HG02885 (cell line): ENCODE results near the gene PSMG3.

Experiments used
- ATAC-seq: cut with Tn5 transposase; IDR thresholded peaks from one replicate; pipeline ENCODE4 v1.9.1; 2021; ENCODE audit warnings: mild to moderate bottlenecking; ENCODE audit not compliant: unreplicated experiment, poor library complexity

The PSMG3 gene, protein sequence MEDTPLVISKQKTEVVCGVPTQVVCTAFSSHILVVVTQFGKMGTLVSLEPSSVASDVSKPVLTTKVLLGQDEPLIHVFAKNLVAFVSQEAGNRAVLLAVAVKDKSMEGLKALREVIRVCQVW

DNA sequence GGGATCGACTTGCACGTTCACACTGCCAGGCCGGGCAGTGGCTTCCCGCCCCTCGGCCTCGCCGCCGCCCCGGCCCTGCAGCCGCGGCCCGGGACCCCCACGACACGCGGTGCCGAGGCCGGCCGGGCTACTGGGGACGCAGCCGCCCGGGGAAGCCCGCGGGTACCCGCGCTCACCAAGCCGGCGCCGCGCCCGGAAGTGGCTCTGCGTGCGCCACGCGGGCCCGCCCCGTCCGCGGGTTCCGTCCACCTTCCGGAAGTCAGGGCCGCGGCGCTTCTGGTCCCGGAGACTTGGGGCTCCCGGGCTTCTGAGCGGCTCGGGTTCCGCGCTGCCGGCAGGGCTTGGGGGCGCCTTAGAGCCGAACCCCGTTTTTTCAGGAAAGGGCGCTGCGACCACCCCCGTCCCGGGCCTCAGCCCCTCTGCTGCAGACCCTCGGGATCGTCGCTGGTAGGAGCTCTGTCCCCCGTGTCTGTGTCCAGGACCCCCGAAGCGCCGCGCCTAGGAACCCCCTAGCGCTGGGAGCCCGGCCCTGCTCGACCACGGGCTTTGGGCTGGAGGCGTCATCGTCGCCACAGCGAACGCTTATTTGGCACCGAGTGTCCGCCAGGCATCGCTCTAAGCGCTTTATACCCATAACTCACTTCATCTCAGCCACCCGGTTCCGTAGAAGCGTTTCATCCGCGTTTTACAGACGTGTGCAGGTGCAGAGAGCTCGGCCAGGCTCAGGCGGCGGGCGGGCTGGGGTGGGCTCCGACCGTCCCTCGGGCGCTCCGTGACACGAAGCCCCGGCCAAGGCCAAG, at the start of gene PSMG3:
Gene PSMG3 (minus strand): TSS at position 200 of the 800 bp plus-strand sequence. CDS start 693 bp downstream, outside the sequence.
- peak; percentile 92 for ATAC-seq

DNA sequence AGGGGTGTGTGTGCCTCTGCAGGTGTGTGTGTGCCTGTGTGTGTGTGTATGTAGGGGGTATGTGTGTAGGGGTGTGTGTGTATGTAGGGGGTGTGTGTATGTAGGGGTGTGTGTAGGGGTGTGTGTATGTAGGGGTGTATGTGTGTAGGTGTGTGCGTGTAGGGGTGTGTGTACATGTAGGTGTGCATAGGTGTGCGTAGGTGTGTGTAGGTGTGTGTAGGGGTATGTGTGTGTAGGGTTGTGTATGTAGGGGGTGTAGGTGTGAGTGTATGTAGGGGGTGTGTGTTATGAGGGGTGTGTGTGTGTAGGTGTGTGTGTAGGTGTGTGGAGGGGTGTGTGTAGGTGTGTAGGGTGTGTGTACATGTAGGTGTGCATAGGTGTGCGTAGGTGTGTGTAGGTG, 48.6 kb upstream of the PSMG3 start:
- ATAC-seq, result no peak

DNA sequence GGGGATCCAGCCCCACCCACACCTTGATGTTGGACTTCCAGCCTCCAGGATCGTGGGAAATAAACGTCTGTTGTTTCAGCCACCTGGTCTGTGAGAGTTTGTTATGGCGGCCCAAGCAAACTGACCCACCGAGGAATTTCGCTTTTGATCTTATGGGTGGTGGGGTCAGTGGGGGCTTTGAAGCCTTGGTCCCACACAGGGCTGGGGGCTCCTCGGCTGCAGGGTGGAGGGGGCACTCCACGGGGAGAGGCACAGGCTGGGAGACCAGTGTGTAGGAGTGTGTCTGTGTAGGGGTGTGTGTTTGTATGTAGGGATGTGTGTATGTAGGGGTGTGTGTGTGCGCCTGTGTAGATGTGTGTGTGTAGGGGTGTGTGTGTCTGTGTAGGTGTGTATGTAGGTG, 48.1 kb upstream of the PSMG3 start:
- no peak for ATAC-seq

DNA sequence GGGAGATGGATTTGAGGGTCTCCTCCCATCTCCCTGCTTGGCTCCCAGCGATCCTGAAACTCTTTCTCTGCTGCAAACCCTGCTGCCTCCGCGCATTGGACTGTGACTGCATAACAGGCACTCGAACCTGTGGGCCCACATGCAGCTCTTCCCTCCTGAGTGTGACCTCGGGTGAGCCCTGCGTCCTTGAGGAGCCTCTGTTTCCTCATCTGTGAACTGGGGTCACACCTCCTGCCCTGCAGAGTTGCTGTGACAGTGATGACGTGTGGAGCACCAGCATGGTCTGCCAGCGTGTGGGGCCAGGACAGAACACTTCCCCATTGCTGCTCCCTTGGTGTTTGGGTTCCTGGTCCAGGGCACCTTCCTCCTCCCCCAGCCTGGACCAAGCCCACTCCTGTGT, 46.9 kb upstream of the PSMG3 start:
- no peak for ATAC-seq

DNA sequence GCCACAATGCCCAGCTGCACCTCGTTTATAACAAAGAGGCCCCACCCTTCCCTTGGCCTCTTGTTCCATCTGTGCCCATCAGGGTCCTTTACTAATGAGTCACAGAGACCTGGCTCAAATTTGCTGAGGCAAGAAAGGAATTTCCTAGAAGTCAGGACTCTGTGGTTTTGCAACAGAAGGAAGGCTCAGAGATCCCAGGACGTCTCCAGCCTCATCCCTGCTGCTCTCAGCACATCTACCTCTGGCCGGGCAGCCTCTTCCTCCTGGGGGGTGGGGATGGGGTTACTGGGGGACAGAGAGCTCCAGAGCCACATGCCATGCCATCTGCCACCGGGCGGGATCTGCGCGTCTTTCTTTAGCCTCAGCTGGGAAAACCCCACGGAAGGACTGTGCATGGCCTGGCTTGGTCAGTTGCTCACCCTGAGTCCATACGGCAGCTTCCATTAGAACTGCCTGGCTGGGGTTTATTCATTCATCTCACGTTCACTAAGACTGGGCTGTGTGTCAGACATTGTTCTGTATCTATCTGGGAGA, 41.9 kb upstream of the PSMG3 start:
- ATAC-seq, result no peak

DNA sequence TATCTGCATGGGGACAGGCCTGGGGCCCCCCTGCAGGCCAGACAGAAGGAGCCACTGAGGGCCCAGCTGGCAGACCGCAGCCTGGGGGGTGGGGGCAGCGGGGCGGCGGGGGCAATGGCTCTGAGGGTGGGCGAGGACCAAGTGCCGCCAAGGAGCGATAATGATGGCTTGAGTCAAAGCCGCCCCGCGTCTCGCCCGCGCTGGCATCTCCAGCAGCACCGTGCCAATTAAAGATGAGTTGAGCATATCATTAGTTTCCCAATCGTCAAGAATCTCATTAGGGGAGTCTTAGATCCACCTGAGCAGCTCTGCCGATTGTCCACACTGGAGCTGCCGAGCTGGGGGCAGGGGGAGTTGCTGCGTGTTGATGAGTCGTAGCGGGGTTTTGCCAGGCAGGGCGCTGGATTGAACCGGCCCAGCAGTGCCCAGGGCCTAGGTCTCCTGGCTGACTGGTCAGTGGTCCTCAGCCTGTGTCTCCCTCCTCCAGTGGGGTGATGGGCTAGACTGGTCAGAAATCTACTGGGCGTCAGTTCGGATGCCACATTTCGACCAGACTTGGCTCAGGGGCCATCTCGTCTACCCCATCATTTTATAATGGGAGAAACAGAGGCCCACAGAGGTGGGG, 41.0 kb upstream of the PSMG3 start:
- no peak for ATAC-seq

DNA sequence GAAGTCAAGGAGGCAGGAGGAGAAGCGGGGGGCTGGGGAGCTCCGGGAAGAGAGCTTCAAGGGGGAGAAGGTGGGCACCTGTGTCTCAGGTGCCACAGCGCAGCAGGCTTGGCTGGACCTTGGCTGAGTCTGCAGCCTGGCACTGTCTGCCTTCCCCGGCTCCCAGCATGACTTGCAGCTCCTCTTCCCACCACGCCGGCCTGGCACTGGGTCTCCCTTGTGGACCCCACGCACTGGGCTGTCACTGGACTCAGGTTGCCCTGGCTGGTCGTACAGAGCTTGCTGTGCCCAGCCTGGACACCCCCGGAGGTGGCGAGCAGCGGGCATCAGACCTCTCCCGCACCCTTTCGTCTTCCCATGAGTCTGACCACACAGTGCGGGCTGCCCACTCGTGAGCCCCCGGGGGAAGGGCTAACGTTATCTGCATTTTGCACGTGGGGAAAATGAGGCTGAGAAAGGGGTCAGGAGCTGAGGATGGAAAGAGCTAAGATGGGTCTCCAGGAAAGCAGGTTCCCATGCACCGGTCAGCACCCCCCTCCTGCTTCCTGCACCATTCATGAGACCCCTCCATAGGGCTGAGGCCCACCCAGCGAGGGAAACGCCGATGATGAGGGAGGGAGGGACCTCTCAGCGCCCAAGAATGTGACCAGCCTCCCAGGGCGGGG, 40.3 kb upstream of the PSMG3 start:
- no peak for ATAC-seq

DNA sequence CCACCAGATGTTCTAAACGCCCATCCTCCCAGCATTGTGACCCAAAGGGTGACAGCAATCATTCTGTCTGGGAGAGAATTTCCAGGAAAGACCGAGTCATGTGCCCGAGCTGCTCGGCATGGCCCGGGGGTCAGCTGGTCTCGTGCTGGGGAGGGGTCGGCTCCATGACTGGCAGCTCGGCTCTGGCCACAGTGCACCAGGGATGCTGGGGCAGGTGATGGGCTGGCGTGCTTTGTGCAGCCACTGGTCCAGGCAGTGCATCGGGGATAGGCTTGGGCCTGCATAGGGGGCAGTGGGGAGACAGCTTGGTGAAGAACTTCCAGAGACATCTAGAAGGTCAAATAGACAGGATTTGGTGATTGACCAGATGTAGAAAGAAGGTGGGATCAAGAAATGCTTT, 39.2 kb upstream of the PSMG3 start:
- no peak for ATAC-seq

DNA sequence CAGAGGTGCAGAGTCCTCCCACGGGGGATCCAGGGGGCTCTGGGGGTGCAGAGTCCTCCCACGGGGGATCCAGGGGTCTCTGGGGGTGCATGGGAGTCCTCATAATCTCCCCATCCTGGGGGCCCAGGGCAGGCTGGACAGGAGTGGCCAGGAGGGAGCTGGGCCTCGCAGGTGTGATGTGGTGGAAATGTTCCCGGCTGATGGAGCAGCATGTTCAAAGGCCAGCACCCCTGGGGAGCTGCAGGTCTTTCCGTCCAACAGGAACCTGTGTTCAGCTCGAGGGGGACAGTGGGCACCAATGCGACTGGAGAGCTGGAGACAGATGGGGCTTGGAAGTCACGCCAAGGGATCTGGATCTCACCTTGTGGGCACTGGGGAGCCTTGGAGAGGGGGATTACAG, 38.5 kb upstream of the PSMG3 start:
- ATAC-seq, result no peak

DNA sequence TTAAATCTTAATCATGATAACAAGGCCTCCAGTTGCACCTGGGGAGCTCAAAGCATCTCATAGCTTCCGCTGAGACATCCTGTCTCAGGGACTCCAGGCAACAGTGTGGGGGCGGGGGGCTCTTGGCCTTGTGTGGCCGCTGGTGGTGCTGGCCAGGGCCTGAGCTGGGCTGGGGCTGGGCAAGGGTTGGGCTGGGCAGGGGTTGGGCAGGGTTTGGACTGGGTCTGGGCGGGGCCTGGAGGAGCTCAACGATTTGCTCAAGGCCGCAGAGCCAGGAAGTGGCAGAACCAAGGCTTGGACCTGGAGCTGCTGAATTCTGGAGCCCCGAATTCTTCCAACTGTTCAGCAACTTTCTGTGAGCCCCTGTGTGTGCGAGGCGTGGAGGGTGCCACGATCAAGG, 37.9 kb upstream of the PSMG3 start:
- ATAC-seq, result no peak

DNA sequence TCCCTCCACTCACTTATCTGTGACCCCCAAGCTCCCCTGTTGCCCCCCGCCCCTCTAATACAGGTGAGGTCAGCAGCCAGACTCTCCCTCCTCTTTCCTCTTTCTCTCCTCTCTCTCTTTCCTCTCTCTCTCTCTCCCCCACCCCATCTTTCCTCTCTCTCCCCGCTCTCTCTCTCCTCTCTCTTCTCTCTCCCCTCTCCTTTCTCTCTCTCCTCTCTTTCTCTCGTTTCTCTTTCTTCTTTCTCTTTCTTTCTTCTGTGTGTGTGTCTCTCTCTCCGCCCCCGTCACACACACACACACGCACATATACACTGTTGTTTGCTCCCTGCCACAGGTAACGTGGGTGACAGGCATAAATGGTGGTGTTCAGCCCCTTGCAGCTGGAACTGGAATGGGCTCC, 37.2 kb upstream of the PSMG3 start:
- ATAC-seq, result no peak

DNA sequence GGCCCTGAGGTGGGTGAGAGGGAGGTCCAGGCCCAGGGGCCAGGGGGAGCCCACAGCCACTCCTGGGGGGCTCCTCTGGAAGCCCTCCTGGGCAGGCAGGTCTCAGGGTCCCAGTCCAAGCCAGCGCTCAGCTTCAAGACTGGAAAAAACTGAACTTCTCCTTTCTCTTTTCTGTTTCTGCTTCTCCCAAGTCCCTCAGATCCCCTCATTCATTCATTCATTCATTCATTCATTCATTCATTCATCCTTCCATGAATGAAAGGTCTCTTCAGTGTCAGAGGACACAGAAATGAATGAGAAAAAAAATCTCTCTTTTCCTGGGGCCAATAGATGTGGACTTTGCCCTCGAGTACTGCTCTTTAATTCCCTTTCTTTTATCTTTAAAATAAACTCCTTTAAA, 34.6 kb upstream of the PSMG3 start:
- no peak for ATAC-seq

DNA sequence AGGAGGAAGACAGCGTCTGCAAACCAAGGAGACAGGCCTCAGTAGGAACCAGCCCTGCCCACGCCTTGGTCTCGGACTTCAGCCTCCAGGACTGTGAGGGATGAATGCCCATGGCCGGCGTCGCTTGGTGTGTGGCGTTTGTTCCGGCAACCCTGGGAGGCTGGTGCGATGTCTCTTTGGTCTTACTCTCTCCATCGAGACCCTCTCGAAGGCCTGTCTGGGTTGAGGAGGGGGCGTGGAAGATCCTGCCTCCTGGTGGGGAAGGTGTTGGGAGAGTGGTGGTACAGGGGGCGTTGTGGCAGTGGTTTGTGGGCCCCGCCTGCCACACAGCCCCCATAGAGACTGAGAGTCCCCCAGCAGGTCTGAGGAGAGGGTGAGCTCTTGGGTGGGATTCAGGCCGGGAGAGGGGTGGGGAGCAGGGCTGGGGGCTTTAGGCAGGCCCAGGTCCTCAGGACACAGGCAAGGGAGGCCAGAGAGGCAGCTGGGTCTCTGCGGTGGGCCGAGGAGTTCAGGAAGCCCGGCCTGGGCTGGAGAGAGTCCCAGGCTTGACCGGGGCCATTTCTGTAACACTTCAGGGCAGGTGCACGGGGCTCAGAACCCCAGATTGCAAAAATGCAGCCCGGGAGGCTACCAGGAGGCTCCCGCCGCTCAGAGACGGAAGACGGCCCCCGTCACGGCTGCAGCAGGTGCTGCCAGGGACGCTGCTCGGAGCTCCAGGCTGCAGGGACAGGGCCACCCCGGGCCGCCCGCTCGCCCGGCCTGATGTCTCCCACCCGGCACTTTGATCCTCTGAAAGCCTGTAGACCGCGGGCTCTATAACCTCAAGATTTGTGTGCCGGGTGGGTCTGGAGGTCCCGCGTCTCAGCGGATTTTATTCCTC, 33.8 kb upstream of the PSMG3 start:
- ATAC-seq, result no peak

DNA sequence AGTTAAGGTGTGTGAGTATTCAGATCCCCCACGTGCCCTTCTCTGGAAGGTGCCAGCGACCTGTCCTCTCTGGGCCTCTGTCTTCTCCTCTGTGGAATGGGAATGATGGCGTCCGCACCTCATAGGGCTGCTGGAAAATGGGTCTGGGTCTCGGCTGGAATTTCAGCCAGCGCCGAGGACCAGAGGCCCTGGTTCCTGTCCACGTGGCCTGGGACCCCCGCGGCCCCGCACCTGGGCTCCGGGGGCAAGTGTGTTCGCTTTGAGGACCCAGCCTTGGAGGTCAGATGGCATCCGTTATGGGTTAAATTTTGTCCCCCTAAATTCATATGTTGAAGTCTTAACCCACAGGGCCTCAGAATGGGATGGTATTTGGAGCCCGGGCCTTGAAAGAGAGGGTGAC, 32.6 kb upstream of the PSMG3 start:
- no peak for ATAC-seq

DNA sequence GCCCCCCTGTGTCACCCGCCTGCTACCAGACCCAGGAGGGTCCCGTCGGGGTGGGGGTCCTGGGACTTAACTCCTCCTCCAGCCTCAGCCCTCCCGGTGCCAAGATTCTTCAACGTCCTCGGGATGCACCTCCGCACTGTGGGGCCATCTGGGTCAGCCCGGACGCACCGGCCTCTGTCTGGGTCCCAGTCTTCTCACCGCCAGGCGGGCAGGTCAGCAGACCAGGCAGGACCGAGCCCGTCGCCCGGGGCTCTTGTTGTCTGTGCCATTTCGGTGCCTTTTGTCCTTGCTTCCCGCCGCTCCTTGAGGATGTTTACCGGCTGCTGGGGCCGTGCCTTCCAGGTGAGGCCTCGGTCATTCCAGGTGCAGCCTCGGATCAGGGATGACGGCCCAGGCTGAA, 32.1 kb upstream of the PSMG3 start:
- ATAC-seq, result no peak

DNA sequence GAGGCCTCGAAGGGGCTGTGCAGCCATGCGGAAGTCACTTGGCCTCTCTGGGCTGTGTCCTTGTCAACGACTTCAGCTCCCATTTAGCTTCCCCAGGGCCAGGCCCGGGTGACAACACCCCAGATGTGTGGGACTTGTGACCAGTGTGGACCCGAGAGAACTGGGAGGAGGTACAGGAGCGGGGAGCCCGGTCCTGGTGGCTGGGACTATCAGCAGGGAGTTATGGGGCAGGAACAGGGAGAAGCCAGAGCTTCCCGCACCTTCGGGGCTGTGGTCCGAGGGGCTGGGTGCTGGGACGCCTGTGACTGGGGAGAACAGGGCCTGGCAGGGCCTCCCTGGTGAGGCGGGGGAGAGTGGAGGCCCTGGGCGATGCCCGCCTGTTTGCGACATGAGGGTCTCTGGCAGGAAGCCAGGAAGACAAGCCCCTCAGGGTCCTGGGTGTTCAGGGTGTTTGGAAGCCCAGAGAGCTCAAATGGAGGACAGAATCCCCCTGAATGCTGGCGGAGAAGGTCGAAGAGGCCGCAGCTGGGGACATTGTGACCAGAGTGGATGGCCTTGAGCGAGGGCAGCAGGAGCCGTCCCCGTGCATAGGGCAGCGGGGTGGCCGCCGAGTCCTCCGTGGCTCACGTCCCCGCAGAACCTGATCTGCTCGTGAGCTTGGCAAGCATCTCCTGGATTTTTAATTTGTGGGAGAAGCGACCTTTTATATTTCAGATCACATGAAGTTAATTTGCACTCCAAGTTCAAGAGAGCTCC, 30.0 kb upstream of the PSMG3 start:
- ATAC-seq, result no peak

DNA sequence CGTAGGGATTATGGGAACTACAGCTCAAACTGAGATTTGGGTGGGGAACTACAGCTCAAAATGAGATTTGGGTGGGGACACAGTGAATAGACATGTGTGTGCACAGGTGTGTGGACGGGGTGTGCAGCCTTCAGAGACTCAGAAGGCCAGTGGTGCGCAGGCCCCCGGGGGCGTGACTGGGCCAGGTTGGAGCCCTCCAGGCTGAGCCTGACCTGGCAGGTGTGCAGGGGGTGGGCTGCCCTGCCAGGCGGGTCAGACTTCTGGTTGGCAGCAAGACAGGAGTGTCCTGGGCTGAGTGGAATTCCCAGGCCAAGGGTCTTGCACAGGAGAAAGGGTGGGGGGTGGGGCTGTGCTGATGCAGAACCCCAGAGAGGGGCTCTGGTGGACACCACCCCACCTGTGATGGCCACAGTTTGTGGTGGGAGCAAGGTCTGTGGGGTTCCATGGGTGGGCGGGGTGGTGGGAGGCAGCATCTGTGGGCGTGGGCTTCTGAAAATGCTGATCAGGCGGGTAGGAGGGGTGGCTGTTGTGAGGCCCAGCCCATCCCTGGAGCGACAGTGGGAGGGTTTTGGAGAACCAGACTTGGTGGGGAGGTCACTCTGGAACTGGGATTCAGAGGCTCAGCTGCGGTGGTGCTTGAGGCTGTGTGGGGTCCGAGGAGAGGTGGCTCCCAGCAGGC, 29.3 kb upstream of the PSMG3 start:
- ATAC-seq, result no peak

DNA sequence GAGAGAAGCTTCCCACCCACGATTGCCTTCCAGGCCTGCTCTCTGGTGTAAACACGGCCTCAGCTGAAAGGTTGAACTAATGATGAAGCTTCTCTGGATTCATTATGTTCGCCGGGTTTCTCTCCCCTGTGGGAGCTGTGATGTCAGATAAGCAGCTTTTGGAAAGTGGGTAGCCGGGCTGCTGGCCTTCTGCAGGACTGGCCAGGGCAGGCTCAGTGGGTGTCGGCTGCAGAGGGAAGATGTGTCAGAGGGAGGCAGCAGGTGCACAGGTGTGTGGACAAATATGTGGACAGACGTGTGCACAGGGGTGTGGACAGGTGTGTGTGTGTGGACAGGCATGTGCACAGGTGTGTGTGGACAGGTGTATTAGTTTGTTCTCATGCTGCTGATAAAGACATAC, 28.5 kb upstream of the PSMG3 start:
- no peak for ATAC-seq

DNA sequence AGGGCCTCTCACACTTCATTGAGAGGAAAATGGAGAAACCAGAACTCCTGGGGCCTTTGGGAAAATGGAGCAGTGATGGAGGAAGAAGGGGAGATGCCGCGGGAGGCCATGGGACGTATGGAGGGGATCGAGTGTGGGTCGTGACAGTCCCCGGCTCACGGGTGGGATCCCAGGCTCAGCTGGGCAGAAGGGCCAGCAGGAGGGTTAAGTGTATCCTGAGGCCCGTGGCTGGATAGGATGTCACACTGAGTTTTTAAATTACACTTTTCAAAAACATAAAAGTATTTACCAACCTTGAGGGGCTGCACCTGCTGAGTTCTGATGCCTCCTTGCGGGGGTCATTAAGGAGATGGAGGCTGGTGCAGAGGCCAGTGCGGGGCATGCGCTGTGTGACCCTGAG, 28.0 kb upstream of the PSMG3 start:
- ATAC-seq, result no peak
